CD14-positive monocyte (primary cell): ENCODE results near the gene BIN1. TPM values are rescaled to one million over a fixed set of nuclear protein-coding genes. Genes with fewer than 3 reads are reported as not detected.

ENCODE experiments used
- DNase-seq, 3 donors: peaks; one replicate each; pipeline ENCODE4 v3.0.0-alpha.2; 2011 to 2022
- H2AFZ ChIP-seq: 2 replicates; pipeline ENCODE4 v1.6.0; 2012; ENCODE audit warnings: mild to moderate bottlenecking, low read depth, low read length, inconsistent platforms; ENCODE audit not compliant: insufficient read depth, poor library complexity, severe bottlenecking
- H3K27ac ChIP-seq, 2 donors: 1 replicate in 1 of 2; 2 replicates in 1 of 2; pipeline ENCODE4 v1.5.1; 2012 to 2013; ENCODE audit warnings: low read length in 2 of 2, control low read depth in 1 of 2, inconsistent platforms in 1 of 2, low read depth in 1 of 2, mild to moderate bottlenecking in 1 of 2
- H3K27me3 ChIP-seq, 2 donors: one replicate each; pipeline versions ENCODE4 v1.6.0 to v1.6.1; 2011 to 2013; ENCODE audit warnings: low read length in 2 of 2; ENCODE audit not compliant: control insufficient read depth in 2 of 2, insufficient read depth in 2 of 2
- H3K36me3 ChIP-seq, 2 donors: replicated peaks in 1 of 2; 1 replicate in 1 of 2; 2 replicates in 1 of 2; pipeline versions ENCODE4 v1.5.1 to v1.6.1; 2012 to 2013; ENCODE audit warnings: low read length in 2 of 2, control low read depth in 1 of 2, inconsistent platforms in 1 of 2, mild to moderate bottlenecking in 1 of 2; ENCODE audit not compliant: insufficient read depth in 2 of 2, control insufficient read depth in 1 of 2
- H3K4me1 ChIP-seq, 2 donors: 1 replicate in 1 of 2; 2 replicates in 1 of 2; pipeline versions ENCODE4 v1.5.1 to v1.6.1; 2012 to 2013; ENCODE audit warnings: low read length in 2 of 2, control low read depth in 1 of 2, inconsistent platforms in 1 of 2, mild to moderate bottlenecking in 1 of 2, moderate library complexity in 1 of 2; ENCODE audit not compliant: insufficient read depth in 2 of 2, control insufficient read depth in 1 of 2
- H3K4me2 ChIP-seq: replicated peaks from 2 replicates; pipeline ENCODE3; 2012; ENCODE audit warnings: low read length, moderate library complexity, mild to moderate bottlenecking; ENCODE audit not compliant: poor library complexity, severe bottlenecking; ENCODE audit errors: extremely low read depth
- H3K4me3 ChIP-seq, 3 experiments: fragments of 200-600 bp in 1 of 3; sonication (generic) in 1 of 3; replicated peaks in 1 of 3; 1 replicate in 2 of 3; 2 replicates in 1 of 3; pipeline ENCODE4 v1.5.1; 2011 to 2013; ENCODE audit warnings: low read length in 3 of 3, mild to moderate bottlenecking in 3 of 3, control low read depth in 2 of 3, low read depth in 2 of 3, inconsistent platforms in 1 of 3, moderate library complexity in 1 of 3
- H3K79me2 ChIP-seq: 2 replicates; pipeline ENCODE4 v1.6.0; 2012; ENCODE audit warnings: mild to moderate bottlenecking, control low read depth, inconsistent platforms, low read length, moderate library complexity; ENCODE audit not compliant: insufficient read depth
- H3K9ac ChIP-seq: 2 replicates; pipeline ENCODE4 v1.6.0; 2017; ENCODE audit warnings: low read length, mild to moderate bottlenecking; ENCODE audit not compliant: insufficient read depth, poor library complexity, severe bottlenecking
- H3K9me3 ChIP-seq, 2 donors: replicated peaks in 1 of 2; 1 replicate in 1 of 2; 2 replicates in 1 of 2; pipeline versions ENCODE4 v1.5.1 to v1.6.1; 2012 to 2013; ENCODE audit warnings: low read length in 2 of 2, control low read depth in 1 of 2; ENCODE audit not compliant: control insufficient read depth in 1 of 2, insufficient read depth in 1 of 2
- H4K20me1 ChIP-seq: 2 replicates; pipeline ENCODE4 v1.6.0; 2012; ENCODE audit warnings: mild to moderate bottlenecking, low read length, control low read depth, moderate library complexity; ENCODE audit not compliant: insufficient read depth
- H3K27ac Mint-ChIP-seq, 7 donors: one replicate each; pipeline ENCODE4 v1.8.0; 2020; ENCODE audit warnings: mild to moderate bottlenecking in 7 of 7, mixed read lengths in 7 of 7, moderate library complexity in 6 of 7, inconsistent platforms in 2 of 7
- H3K27me3 Mint-ChIP-seq, 3 donors: one replicate each; pipeline ENCODE4 v1.8.0; 2021 to 2022; ENCODE audit warnings: low read depth in 3 of 3, mild to moderate bottlenecking in 3 of 3, mixed read lengths in 3 of 3, moderate library complexity in 3 of 3, inconsistent platforms in 1 of 3
- H3K36me3 Mint-ChIP-seq, 2 donors: one replicate each; pipeline ENCODE4 v1.8.0; 2020; ENCODE audit warnings: mixed read lengths in 2 of 2, inconsistent platforms in 1 of 2, mild to moderate bottlenecking in 1 of 2
- H3K4me1 Mint-ChIP-seq: one replicate; pipeline ENCODE4 v1.8.0; 2020; ENCODE audit warnings: mild to moderate bottlenecking, mixed read lengths
- H3K4me3 Mint-ChIP-seq, 2 donors: one replicate each; pipeline ENCODE4 v1.8.0; 2020; ENCODE audit warnings: mild to moderate bottlenecking in 2 of 2, mixed read lengths in 2 of 2, moderate library complexity in 1 of 2
- H3K9me3 Mint-ChIP-seq, 7 donors: one replicate each; pipeline ENCODE4 v1.8.0; 2020 to 2022; ENCODE audit warnings: mixed read lengths in 7 of 7, mild to moderate bottlenecking in 6 of 7, moderate library complexity in 6 of 7, inconsistent platforms in 2 of 7
- WGBS: methylation state at CpG from one replicate; pipeline ENCODE4 v1.1.5; 2013; ENCODE audit warnings: missing lambda C conversion rate; ENCODE audit not compliant: insufficient coverage; 5-methylcytosine and 5-hydroxymethylcytosine counted together
- intact Hi-C, 2 donors: fragments of 100-400 bp; cut with micrococcal nuclease; formaldehyde crosslinking; loops; one replicate each; pipeline versions ENCODE4 v1.15.0 to v1.15.1; 2023
- polyA plus RNA-seq, 3 donors: library from polyadenylated mRNA; depleted of rRNA in 1 of 3; unstranded in 2 of 3; stranded (reverse) in 1 of 3; fragments of 300-500 nt in 2 of 3; fragments of >200 nt in 1 of 3; fragmentation: Illumina TruSeq in 2 of 3; gene quantifications; 1 replicate in 2 of 3; 2 replicates in 1 of 3; pipeline ENCODE4 v1.2.3, GENCODE V29; 2012 to 2021
- TF ChIP-seq, protein P1 (sequence below): fragments of 200-600 bp; IDR thresholded peaks from one replicate; pipeline ENCODE4 v1.8.0; 2022; ENCODE audit warnings: antibody characterized with exemption, mild to moderate bottlenecking

Gene BIN1
- polyA plus RNA-seq, 3 donors = 3.4 to 7.5 (median 4.1) TPM

- Mint-ChIP-seq H3K9me3 (no peaks in the 10 kb centered on the region), H3K27me3 (peaks cover 15 to 17% (median 17%) of the 10 kb centered on the region in 3 donors), H3K4me3 (no peak overlapping the region), H3K4me1 (peaks cover 15% of the 10 kb centered on the region), H3K27ac (no peak overlapping the region), H3K36me3 (peaks cover 0 to 3% of the 10 kb centered on the region in 2 donors)
- Histone ChIP-seq H3K9ac (no peak overlapping the region), H4K20me1 (no peaks in the 10 kb centered on the region), H2AFZ (no peak overlapping the region), H3K27me3 (peaks cover 0 to 9% of the 10 kb centered on the region in 2 donors), H3K27ac (no peak overlapping the region), H3K36me3 (no peaks in the 10 kb centered on the region), H3K9me3 (no peaks in the 10 kb centered on the region), H3K4me2 (no peak overlapping the region), H3K4me1 (peaks cover 7 to 9% of the 10 kb centered on the region in 2 donors), H3K4me3 (no peak overlapping the region), H3K79me2 (no peaks in the 10 kb centered on the region)
- no peak for DNase-seq
- TF ChIP-seq, protein P1, sequence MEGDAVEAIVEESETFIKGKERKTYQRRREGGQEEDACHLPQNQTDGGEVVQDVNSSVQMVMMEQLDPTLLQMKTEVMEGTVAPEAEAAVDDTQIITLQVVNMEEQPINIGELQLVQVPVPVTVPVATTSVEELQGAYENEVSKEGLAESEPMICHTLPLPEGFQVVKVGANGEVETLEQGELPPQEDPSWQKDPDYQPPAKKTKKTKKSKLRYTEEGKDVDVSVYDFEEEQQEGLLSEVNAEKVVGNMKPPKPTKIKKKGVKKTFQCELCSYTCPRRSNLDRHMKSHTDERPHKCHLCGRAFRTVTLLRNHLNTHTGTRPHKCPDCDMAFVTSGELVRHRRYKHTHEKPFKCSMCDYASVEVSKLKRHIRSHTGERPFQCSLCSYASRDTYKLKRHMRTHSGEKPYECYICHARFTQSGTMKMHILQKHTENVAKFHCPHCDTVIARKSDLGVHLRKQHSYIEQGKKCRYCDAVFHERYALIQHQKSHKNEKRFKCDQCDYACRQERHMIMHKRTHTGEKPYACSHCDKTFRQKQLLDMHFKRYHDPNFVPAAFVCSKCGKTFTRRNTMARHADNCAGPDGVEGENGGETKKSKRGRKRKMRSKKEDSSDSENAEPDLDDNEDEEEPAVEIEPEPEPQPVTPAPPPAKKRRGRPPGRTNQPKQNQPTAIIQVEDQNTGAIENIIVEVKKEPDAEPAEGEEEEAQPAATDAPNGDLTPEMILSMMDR = no peak
- intact Hi-C loops = no loop called here
- 88% methylated on average over 1 of the region's 8 CpGs for WGBS
Observed at GRCh38 chr2:127095784-127096183, 11.2 kb downstream of the BIN1 start.

- no peaks in the 10 kb centered on the region for H3K9me3 ChIP-seq
- H3K4me1 Mint-ChIP-seq = peaks cover 15% of the 10 kb centered on the region
- no peaks in the 10 kb centered on the region for H4K20me1 ChIP-seq
- no peak overlapping the region for H3K4me2 ChIP-seq
- DNase-seq = no peak
- H3K4me3 Mint-ChIP-seq = no peak overlapping the region
- no peak overlapping the region for H3K4me3 ChIP-seq
- H3K27me3 ChIP-seq = peaks cover 0 to 9% of the 10 kb centered on the region in 2 donors
- H3K27me3 Mint-ChIP-seq = peaks cover 15 to 18% (median 17%) of the 10 kb centered on the region in 3 donors
- no peak overlapping the region for H3K9ac ChIP-seq
- no peak overlapping the region for H3K27ac Mint-ChIP-seq
- H3K36me3 Mint-ChIP-seq = peaks cover 0 to 3% of the 10 kb centered on the region in 2 donors
- H3K9me3 Mint-ChIP-seq = no peaks in the 10 kb centered on the region
- intact Hi-C loops = no loop called here
- peaks cover 7 to 9% of the 10 kb centered on the region in 2 donors for H3K4me1 ChIP-seq
- H3K36me3 ChIP-seq = no peaks in the 10 kb centered on the region
- H3K27ac ChIP-seq = no peak overlapping the region
- no peak overlapping the region for H2AFZ ChIP-seq
- 93% methylated on average over 2 of the region's 2 CpGs for WGBS
- no peaks in the 10 kb centered on the region for H3K79me2 ChIP-seq
- TF ChIP-seq, protein P1 = no peak
Observed at GRCh38 chr2:127095367-127095641, 11.7 kb downstream of the BIN1 start.
